Measurements from ENCODE around the gene AFF4. TPM values are rescaled to one million over a fixed set of nuclear protein-coding genes. Genes with fewer than 3 reads are reported as not detected.
"Not testable (repeated sequence)": the region's sequence is repeated elsewhere in the genome, so short reads cannot be mapped to it uniquely, and the experiment has no call there.

Gene AFF4
- 100 to 1,000 TPM in 1 of 4 donors, 10 to 100 TPM in 3; 36.7 to 153 (median 67.5) TPM for total RNA-seq

GRCh38 chr5:132963171-132964104 is at the start of gene AFF4:
TSS of gene AFF4 (minus strand) at chr5:132963634. CDS start at chr5:132937189, 26,445 bp downstream.
- H3K9me3 ChIP-seq: no peaks in the 10 kb centered on the region
- ATAC-seq (peak; percentile 86 to 92), DNase-seq (peak; percentile 95 to 96)
- no peaks in the 10 kb centered on the region for H3K27me3 ChIP-seq
- H3K36me3 ChIP-seq: no peaks in the 10 kb centered on the region
- H3K27ac ChIP-seq: peak within 1 kb of the TSS; percentile 97 to 100 (median 99)
- H3K4me1 ChIP-seq: peaks cover 33 to 34% of the 10 kb centered on the region in 2 donors
- intact Hi-C loops (cut with DNase I; ENCODE audit: low total_unique reads): loop anchor here (1.0 to 5.0 kb wide), 4 partner anchors 56 to 96 kb away; partner anchors contain the start of genes GDF9, UQCRQ and ZCCHC10
- in situ Hi-C loops (cut with MboI; ENCODE audit: low sequenced_read_pairs in 4 of 4): no loop called here
- peak within 1 kb of the TSS; percentile 89 to 96 (median 92) for H3K4me3 ChIP-seq
- peak; percentile 99 for TF ChIP-seq POLR2A (IDR thresholded peaks at IDR 0.05)
- TF ChIP-seq, protein P1, sequence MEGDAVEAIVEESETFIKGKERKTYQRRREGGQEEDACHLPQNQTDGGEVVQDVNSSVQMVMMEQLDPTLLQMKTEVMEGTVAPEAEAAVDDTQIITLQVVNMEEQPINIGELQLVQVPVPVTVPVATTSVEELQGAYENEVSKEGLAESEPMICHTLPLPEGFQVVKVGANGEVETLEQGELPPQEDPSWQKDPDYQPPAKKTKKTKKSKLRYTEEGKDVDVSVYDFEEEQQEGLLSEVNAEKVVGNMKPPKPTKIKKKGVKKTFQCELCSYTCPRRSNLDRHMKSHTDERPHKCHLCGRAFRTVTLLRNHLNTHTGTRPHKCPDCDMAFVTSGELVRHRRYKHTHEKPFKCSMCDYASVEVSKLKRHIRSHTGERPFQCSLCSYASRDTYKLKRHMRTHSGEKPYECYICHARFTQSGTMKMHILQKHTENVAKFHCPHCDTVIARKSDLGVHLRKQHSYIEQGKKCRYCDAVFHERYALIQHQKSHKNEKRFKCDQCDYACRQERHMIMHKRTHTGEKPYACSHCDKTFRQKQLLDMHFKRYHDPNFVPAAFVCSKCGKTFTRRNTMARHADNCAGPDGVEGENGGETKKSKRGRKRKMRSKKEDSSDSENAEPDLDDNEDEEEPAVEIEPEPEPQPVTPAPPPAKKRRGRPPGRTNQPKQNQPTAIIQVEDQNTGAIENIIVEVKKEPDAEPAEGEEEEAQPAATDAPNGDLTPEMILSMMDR (IDR thresholded peaks at IDR 0.05 in 4 of 5, conservative IDR thresholded peaks at IDR 0.05 in 1 of 5): peak in 1 of 5 experiments; percentile 43

DNA sequence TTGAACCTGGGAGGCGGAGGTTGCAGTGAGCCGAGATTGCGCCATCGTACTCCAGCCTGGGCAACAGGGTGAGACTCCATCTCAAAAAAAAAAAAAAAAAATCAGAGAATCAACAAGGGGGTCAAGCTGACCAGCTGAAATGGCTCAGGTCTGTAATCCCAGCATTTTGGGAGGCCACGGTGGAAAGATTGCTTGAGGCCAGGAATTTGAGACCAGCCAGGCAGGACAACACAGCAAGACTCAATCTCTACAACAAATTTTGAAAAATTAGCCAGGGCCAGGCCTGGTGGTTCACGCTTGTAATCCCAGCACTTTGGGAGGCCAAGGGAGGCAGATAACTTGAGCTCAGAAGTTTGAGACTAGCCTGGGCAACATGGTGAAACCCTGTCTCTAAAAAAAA is 45.0 kb upstream of the AFF4 start:
- H3K4me1 ChIP-seq; H3K27me3 ChIP-seq; ATAC-seq; H3K9me3 ChIP-seq; intact Hi-C loops (cut with DNase I; ENCODE audit: low total_unique reads); H3K27ac ChIP-seq; in situ Hi-C loops (cut with MboI; ENCODE audit: low sequenced_read_pairs in 4 of 4); DNase-seq; H3K4me3 ChIP-seq: not testable (repeated sequence)
- H3K36me3 ChIP-seq: peaks cover 0 to 33% of the 10 kb centered on the region in 2 donors

GRCh38 chr5:133006653-133007052 is 43.2 kb upstream of the AFF4 start:
- no peak for DNase-seq
- ATAC-seq: no peak
- TF ChIP-seq POLR2A (IDR thresholded peaks at IDR 0.05): no peak
- TF ChIP-seq, protein P1 (IDR thresholded peaks at IDR 0.05 in 4 of 5, conservative IDR thresholded peaks at IDR 0.05 in 1 of 5): no peak
- Histone ChIP-seq H3K27ac (no peak overlapping the region), H3K36me3 (peaks cover 0 to 43% of the 10 kb centered on the region in 2 donors), H3K9me3 (no peaks in the 10 kb centered on the region), H3K4me3 (no peak overlapping the region), H3K27me3 (no peaks in the 10 kb centered on the region), H3K4me1 (no peaks in the 10 kb centered on the region)
- intact Hi-C loops (cut with DNase I; ENCODE audit: low total_unique reads) (no loop called here), in situ Hi-C loops (cut with MboI; ENCODE audit: low sequenced_read_pairs in 4 of 4) (no loop called here)

- Histone ChIP-seq H3K27ac (no peak overlapping the region), H3K9me3 (no peaks in the 10 kb centered on the region), H3K4me3 (no peak overlapping the region), H3K27me3 (no peaks in the 10 kb centered on the region), H3K4me1 (peaks cover 0 to 5% of the 10 kb centered on the region in 2 donors), H3K36me3 (peaks cover 0 to 22% of the 10 kb centered on the region in 2 donors)
- in situ Hi-C loops (cut with MboI; ENCODE audit: low sequenced_read_pairs in 4 of 4) (no loop called here), intact Hi-C loops (cut with DNase I; ENCODE audit: low total_unique reads) (no loop called here)
- TF ChIP-seq POLR2A (IDR thresholded peaks at IDR 0.05): no peak
- TF ChIP-seq, protein P1 (IDR thresholded peaks at IDR 0.05 in 4 of 5, conservative IDR thresholded peaks at IDR 0.05 in 1 of 5): no peak
- DNase-seq (no peak), ATAC-seq (no peak)
These were observed 35.8 kb upstream of the AFF4 start for GRCh38 chr5:132999246-132999645.

DNA sequence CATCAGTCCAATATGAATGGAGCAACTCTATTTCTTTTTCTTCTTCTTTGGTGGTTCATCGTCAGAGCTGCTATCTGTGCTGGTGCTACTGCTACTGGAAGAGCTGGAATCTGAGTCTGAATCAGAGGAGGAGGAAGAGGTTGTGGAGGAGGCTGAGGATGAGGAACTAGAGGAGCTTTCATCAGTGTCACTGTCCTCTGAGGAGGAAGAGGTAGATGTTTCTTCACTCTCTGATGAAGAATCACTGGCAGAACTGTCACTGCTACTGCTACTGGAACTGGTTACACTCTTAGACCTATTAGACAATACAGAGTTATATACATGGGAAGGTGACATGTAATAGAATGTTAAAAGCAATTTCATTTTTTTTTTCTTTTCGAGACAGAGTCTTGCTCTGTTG is 35.1 kb upstream of the AFF4 start:
- H3K4me1 ChIP-seq: peaks cover 0 to 5% of the 10 kb centered on the region in 2 donors
- ATAC-seq (no peak), DNase-seq (no peak)
- H3K27me3 ChIP-seq: no peaks in the 10 kb centered on the region
- no peak for TF ChIP-seq POLR2A (IDR thresholded peaks at IDR 0.05)
- TF ChIP-seq, protein P1 (IDR thresholded peaks at IDR 0.05 in 4 of 5, conservative IDR thresholded peaks at IDR 0.05 in 1 of 5): no peak
- peaks cover 0 to 16% of the 10 kb centered on the region in 2 donors for H3K36me3 ChIP-seq
- intact Hi-C loops (cut with DNase I; ENCODE audit: low total_unique reads) (no loop called here), in situ Hi-C loops (cut with MboI; ENCODE audit: low sequenced_read_pairs in 4 of 4) (no loop called here)
- no peaks in the 10 kb centered on the region for H3K9me3 ChIP-seq
- H3K27ac ChIP-seq: no peak overlapping the region
- H3K4me3 ChIP-seq: no peak overlapping the region
